SK-N-SH treated with all-trans-retinoic acid at 6 μM for 48 hours (cell line): Measurements from ENCODE around the gene ACTR5.

ENCODE experiments used
- ZFP3 ChIP-seq: fragments of 250-450 bp; sonication (Bioruptor Pico); IDR thresholded peaks from 2 replicates; pipeline ENCODE4 v1.5.0; 2020; ENCODE audit warnings: mild to moderate bottlenecking, moderate library complexity
- ZFP30 ChIP-seq: fragments of 450-650 bp; formaldehyde crosslinking; IDR thresholded peaks from 2 replicates; pipeline ENCODE4 v1.5.0; 2022; ENCODE audit warnings: mild to moderate bottlenecking, moderate library complexity
- ZNF8 ChIP-seq: fragments of 450-650 bp; formaldehyde crosslinking; IDR thresholded peaks from 2 replicates; pipeline ENCODE4 v1.5.0; 2020; ENCODE audit warnings: mild to moderate bottlenecking, moderate library complexity
- TF ChIP-seq, protein P1 (sequence below): fragments of 250-450 bp; sonication (Bioruptor Pico); IDR thresholded peaks from 2 replicates; pipeline ENCODE4 v1.8.0; 2020; ENCODE audit warnings: mild to moderate bottlenecking, moderate library complexity, borderline replicate concordance

DNA sequence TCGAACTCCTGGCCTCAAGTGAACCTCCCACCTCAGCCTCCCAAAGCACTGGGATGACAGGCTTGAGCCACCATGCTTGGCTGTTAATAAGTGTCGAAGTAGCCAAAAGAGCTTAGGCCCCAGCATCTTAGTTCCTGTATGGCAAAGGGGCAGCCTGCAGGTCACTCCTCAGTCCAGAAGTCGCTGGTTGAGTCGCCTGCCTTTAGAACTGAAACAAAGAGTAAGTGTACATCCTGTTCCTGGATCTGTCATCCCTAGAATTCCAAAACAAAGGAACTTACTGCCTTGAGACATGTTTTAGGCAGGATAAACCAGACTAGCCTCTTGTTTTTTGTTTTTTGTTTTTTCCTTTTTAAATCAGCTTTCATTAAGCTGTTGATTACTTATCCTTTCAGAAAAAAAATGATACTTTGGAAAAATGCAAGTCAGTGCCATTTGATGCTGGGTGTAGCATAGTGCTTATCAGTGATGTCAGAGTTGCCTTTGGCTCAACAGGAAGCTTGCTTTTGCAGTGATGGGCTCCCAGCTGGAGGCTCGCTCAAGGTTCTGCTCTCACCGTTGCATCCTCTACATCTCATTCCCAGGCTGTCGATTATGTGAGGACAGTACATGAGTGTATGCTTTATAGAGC is 9.0 kb downstream of the ACTR5 start:
- TF ChIP-seq ZFP30 (no peak), ZNF8 (CRISPR knock-in tag) (no peak), ZFP3 (CRISPR knock-in tag) (no peak)
- TF ChIP-seq, protein P1, sequence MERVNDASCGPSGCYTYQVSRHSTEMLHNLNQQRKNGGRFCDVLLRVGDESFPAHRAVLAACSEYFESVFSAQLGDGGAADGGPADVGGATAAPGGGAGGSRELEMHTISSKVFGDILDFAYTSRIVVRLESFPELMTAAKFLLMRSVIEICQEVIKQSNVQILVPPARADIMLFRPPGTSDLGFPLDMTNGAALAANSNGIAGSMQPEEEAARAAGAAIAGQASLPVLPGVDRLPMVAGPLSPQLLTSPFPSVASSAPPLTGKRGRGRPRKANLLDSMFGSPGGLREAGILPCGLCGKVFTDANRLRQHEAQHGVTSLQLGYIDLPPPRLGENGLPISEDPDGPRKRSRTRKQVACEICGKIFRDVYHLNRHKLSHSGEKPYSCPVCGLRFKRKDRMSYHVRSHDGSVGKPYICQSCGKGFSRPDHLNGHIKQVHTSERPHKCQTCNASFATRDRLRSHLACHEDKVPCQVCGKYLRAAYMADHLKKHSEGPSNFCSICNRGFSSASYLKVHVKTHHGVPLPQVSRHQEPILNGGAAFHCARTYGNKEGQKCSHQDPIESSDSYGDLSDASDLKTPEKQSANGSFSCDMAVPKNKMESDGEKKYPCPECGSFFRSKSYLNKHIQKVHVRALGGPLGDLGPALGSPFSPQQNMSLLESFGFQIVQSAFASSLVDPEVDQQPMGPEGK (CRISPR knock-in tag) = no peak
